NCI-H146 (cell line): ENCODE results near the gene ACP6.
"Not testable (repeated sequence)": the region's sequence is repeated elsewhere in the genome, so short reads cannot be mapped to it uniquely, and the experiment has no call there.

Experiments
- DNase-seq: peaks from one replicate; lab custom pipeline; 2025; lab: John Stamatoyannopoulos, UW

ACP6 gene

GRCh38 chr1:147620543-147620942, 49.8 kb downstream of the ACP6 start:
- no peak for DNase-seq

GRCh38 chr1:147619741-147620140, 50.6 kb downstream of the ACP6 start:
- no peak for DNase-seq

GRCh38 chr1:147618771-147619170, 51.6 kb downstream of the ACP6 start:
- DNase-seq = no peak

- DNase-seq = no peak
Measured at GRCh38 chr1:147618077-147618569, 52.2 kb downstream of the ACP6 start.

- not testable (repeated sequence) for DNase-seq
Measured at GRCh38 chr1:147614966-147615365, 55.4 kb downstream of the ACP6 start.

- peak; percentile 4 for DNase-seq
Measured at GRCh38 chr1:147613506-147613905, 56.8 kb downstream of the ACP6 start.

- peak; percentile 95 for DNase-seq
Measured at GRCh38 chr1:147612366-147612765, 58.0 kb downstream of the ACP6 start.

- DNase-seq = no peak
Measured at GRCh38 chr1:147611586-147611985, 58.7 kb downstream of the ACP6 start.

- DNase-seq = peak; percentile 65
Measured at GRCh38 chr1:147611021-147611426, 59.3 kb downstream of the ACP6 start.

- no peak for DNase-seq
Measured at GRCh38 chr1:147609358-147609757, 61.0 kb downstream of the ACP6 start.

GRCh38 chr1:147608596-147608995, 61.7 kb downstream of the ACP6 start:
- no peak for DNase-seq

- no peak for DNase-seq
Measured at GRCh38 chr1:147605591-147605990, 64.7 kb downstream of the ACP6 start.

- no peak for DNase-seq
Measured at GRCh38 chr1:147603986-147604385, 66.3 kb downstream of the ACP6 start.

GRCh38 chr1:147600119-147601111, 69.9 kb downstream of the ACP6 start:
- DNase-seq = peak; percentile 21

- DNase-seq = peak; percentile 99
Measured at GRCh38 chr1:147599362-147600118, 70.8 kb downstream of the ACP6 start.

- peak; percentile 76 for DNase-seq
Measured at GRCh38 chr1:147598621-147599361, 71.5 kb downstream of the ACP6 start.

GRCh38 chr1:147597010-147597409, 73.3 kb downstream of the ACP6 start:
- no peak for DNase-seq
